ENCODE data around the gene OR10H1.
"Not testable (repeated sequence)": the region's sequence is repeated elsewhere in the genome, so short reads cannot be mapped to it uniquely, and the experiment has no call there.

Gene OR10H1

GRCh38 chr19:15828611-15829305 lies 13.3 kb upstream of the OR10H1 start:
- in situ Hi-C loops (cut with MboI; ENCODE audit: low sequenced_read_pairs), result not testable (repeated sequence)

GRCh38 chr19:15828121-15828610 lies 12.7 kb upstream of the OR10H1 start:
- in situ Hi-C loops (cut with MboI; ENCODE audit: low sequenced_read_pairs), result no loop called here

DNA sequence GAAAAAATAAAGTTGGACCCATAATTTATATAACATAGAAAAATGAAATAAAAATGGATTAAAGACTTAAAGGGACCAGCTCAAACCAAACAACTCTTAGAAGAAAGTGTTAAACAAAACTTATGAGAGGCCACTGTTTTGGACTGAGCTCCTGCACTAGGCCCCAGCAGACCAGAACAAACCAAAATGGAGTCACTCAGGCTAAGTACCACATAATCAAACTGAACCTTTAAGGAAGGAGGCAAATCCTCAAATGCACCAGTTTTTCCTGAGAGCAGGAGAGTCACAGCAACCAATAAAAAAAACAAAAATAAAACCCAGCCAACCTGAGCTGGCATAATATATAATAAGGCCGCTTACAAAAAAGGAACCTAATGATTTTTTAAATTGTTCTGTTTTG lies 10.3 kb upstream of the OR10H1 start:
- in situ Hi-C loops (cut with MboI; ENCODE audit: low sequenced_read_pairs), result no loop called here

GRCh38 chr19:15820646-15821045 lies 5.2 kb upstream of the OR10H1 start:
- in situ Hi-C loops (cut with MboI; ENCODE audit: low sequenced_read_pairs), result no loop called here

DNA sequence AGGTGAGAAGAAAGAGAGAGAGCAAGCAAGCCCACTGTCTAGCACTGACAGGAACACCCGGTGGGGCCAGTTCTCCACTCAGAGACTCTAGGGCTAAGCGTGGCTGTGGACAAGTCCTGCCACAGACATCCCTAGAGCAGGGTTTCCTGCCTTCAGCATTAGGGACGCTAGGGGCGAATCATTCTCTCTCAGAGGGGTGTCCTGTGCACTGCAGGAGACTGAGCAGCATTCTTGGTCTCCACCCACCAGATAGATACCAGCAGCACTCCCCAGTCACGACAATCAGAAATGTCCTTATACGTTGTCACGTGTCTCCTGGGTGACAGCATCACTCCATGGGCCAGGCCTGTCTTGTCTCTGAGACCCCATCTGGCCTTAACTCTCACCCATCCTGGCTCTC lies 1.5 kb downstream of the OR10H1 start:
- in situ Hi-C loops (cut with MboI; ENCODE audit: low sequenced_read_pairs), result no loop called here

GRCh38 chr19:15812060-15812722 lies 3.3 kb downstream of the OR10H1 start:
- in situ Hi-C loops (cut with MboI; ENCODE audit: low sequenced_read_pairs), result no loop called here

DNA sequence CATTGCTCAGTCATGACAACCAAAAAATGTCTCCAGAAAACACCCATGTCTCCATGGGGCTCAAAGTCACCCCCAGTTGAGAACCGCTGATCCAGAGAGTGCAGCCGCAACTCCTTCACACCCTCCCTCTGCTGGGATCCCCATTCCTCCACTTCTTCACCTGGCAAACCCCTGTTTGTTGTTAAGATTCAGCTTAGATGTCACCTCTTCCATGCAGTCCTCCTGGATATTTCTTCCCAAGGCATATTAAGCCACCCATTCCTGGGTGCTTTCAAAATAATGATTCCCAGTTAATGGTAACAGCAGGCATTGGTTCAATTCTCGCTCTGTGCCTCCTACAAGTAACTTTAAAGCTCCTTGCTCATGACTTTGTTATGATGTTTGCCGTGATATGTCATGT lies 4.0 kb downstream of the OR10H1 start:
- in situ Hi-C loops (cut with MboI; ENCODE audit: low sequenced_read_pairs), result no loop called here

DNA sequence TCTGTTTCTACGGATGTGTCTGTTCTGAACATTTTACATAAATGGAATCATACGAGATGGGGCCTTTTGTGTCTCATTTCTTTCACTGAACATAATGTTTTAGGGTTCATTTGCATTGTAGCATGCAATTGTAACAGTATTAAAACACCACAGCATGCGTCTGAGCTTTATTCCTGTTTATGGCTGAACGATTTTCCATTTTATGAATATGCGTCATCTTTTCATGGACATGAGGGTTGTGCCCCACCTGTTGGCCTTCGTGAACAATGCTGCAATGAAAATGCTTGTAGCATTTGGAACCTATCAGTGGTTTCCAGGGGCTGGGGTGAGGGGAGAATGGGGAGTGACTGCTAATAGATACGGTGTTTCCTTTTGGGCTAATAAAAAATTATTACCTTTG lies 5.1 kb downstream of the OR10H1 start:
- in situ Hi-C loops (cut with MboI; ENCODE audit: low sequenced_read_pairs), result no loop called here

GRCh38 chr19:15794279-15794678 lies 21.2 kb downstream of the OR10H1 start:
- in situ Hi-C loops (cut with MboI; ENCODE audit: low sequenced_read_pairs), result not testable (repeated sequence)

DNA sequence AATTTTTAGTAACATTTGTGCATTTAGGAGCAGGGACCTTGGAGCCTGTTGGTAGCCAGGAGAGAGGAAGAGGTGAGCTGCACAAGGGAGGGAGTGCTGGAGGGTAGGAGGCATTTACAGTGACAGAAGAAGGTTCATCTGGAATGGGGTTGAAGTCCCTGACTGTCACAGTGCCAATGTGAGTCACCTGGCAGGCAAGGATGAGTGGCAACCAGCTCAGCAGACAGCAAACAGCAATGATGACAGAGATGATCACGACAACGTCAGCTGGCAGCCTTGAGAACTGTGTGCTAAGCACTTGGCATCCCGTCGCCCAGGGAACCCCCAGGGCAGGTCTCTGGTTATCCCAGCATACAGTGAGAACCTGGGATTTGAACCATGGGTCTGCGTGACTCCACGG lies 25.4 kb downstream of the OR10H1 start:
- in situ Hi-C loops (cut with MboI; ENCODE audit: low sequenced_read_pairs), result no loop called here

- in situ Hi-C loops (cut with MboI; ENCODE audit: low sequenced_read_pairs), result no loop called here
Observed at GRCh38 chr19:15788594-15789270, 26.7 kb downstream of the OR10H1 start.

GRCh38 chr19:15787611-15788155 lies 27.8 kb downstream of the OR10H1 start, which contains the start of gene OR10H5:
Gene OR10H5 (plus strand): TSS chr19:15787661. CDS start chr19:15794049, 6,388 bp downstream.
- in situ Hi-C loops (cut with MboI; ENCODE audit: low sequenced_read_pairs), result no loop called here

GRCh38 chr19:15782896-15783295 lies 32.6 kb downstream of the OR10H1 start:
- in situ Hi-C loops (cut with MboI; ENCODE audit: low sequenced_read_pairs), result not testable (repeated sequence)

- in situ Hi-C loops (cut with MboI; ENCODE audit: low sequenced_read_pairs), result no loop called here
Observed at GRCh38 chr19:15782211-15782610, 33.3 kb downstream of the OR10H1 start.

DNA sequence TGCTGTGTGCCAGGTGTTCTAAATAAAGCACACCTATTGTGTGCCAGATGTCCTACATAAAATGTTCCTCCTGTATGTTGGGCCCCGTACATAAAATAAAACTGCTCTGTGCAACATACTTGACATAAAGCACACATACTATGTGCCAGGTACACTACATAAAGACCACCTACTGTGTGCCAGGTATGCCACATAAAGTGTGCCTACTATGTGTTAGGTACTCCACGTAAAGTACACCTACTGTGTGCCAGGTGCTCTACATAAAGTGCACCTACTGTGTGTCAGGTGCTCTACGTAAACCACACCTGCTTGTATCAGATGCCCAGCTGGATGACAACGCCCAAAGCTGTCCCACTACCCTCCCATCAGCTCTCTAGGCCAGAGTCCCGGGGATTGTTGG lies 33.8 kb downstream of the OR10H1 start:
- in situ Hi-C loops (cut with MboI; ENCODE audit: low sequenced_read_pairs), result no loop called here

DNA sequence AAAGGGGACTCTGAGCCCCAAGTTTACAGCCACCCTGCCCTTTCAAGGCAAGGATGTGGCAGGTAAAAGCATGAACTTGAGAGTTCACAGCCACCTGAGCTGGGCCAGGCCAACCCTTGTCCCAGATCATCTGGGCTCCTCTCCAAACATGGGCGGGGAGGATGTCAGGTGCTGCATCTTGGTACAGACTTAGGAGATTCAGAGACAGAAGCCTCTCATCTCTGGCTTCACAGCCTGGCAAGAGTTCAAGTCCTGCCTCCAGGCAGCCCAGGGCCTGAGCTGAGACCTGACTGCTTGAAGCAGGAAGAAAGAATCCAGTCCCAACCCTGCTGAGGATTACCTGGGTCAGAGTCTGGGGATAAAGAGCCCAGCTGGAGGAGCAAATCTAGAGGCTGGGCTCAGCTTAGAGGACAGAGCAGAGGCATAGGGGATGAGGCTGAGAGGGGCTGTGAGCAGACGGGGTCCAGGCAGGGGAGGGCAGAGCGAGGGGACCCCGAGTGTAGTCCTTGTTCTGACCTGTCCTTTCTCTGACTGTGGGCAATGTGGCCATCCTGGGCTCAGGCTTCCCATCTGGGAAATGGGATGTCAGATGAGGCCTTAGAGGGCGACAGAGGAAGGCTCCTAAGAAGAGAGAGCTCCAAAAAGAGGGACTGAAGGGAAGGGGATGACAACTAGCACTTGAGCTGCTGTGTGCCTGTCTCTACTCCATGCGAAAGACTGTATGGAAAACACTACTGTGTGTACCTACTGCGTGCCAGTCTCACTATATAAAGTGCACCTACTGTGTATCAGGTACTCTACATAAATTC lies 34.6 kb downstream of the OR10H1 start:
- in situ Hi-C loops (cut with MboI; ENCODE audit: low sequenced_read_pairs), result no loop called here

- in situ Hi-C loops (cut with MboI; ENCODE audit: low sequenced_read_pairs), result no loop called here
Observed at GRCh38 chr19:15779756-15780476, 35.5 kb downstream of the OR10H1 start.

GRCh38 chr19:15776991-15777970 lies 38.2 kb downstream of the OR10H1 start:
- in situ Hi-C loops (cut with MboI; ENCODE audit: low sequenced_read_pairs), result no loop called here

- in situ Hi-C loops (cut with MboI; ENCODE audit: low sequenced_read_pairs), result no loop called here
Observed at GRCh38 chr19:15776264-15776663, 39.2 kb downstream of the OR10H1 start.
